A549 (cell line): ENCODE measurements around the gene XRCC4. TPM values are rescaled to one million over a fixed set of nuclear protein-coding genes. Genes with fewer than 3 reads are reported as not detected.
A peak's percentile ranks its signal among the peaks of the same experiment; 100 is the strongest.

Source experiments
- ATAC-seq, 2 experiments: fragments of 200-7000 bp in 1 of 2; fragments of >200 bp in 1 of 2; cut with Nextera tagmentation in 1 of 2; cut with Tn5 transposase in 1 of 2; 3 replicates each; pipeline versions ENCODE4 v1.8.0 to v1.9.1; 2018 to 2020; ENCODE audit warnings: mild to moderate bottlenecking in 1 of 2, moderate library complexity in 1 of 2
- CTCF ChIA-PET: fragments of 300-600 bp; sonication (Branson Sonifier 250); formaldehyde crosslinking; extraction: SDS; loops from one replicate; lab custom pipeline; 2021; ENCODE audit warnings: antibody characterized with exemption, inconsistent platforms; lab: Yijun Ruan, JAX
- POLR2A ChIA-PET: fragments of 350-600 bp; formaldehyde crosslinking; extraction: SDS; loops from one replicate; lab custom pipeline; 2021; ENCODE audit warnings: antibody characterized with exemption, inconsistent platforms; lab: Yijun Ruan, JAX
- DNase-seq, 2 experiments: peaks; one replicate each; pipeline versions ENCODE4 v3.0.0 to v3.0.0-alpha.2; 2011 to 2016; ENCODE audit warnings: low read depth in 1 of 2, low spot score in 1 of 2
- FAIRE-seq: peaks from 2 replicates; lab custom pipeline; 2011; peaks lifted over from hg19 to GRCh38; lab: Jason Lieb, UNC
- H3K27ac ChIP-seq, 2 experiments: fragments of >200 bp; sonication (Bioruptor Twin); formaldehyde crosslinking; 3 replicates each; pipeline ENCODE4 v1.5.1; 2016 to 2017
- H3K4me1 ChIP-seq: fragments of >200 bp; sonication (Bioruptor Twin); formaldehyde crosslinking; 3 replicates; pipeline ENCODE4 v1.6.1; 2016
- H3K4me2 ChIP-seq: fragments of >200 bp; sonication (Bioruptor Twin); formaldehyde crosslinking; 3 replicates; pipeline ENCODE4 v1.6.1; 2016
- H3K4me3 ChIP-seq: fragments of >200 bp; sonication (Bioruptor Twin); formaldehyde crosslinking; 3 replicates; pipeline ENCODE4 v1.5.1; 2016
- H3K9me3 ChIP-seq: fragments of >200 bp; sonication (Bioruptor Twin); formaldehyde crosslinking; 3 replicates; pipeline ENCODE4 v1.6.1; 2016
- BHLHE40 ChIP-seq: IDR thresholded peaks from 2 replicates; pipeline ENCODE4 v1.6.1; 2012; ENCODE audit warnings: low read depth, low read length, inconsistent platforms
- CHD4 ChIP-seq: fragments of 200-600 bp; sonication (generic); IDR thresholded peaks from 2 replicates; pipeline ENCODE4 v1.6.1; 2016; ENCODE audit warnings: antibody characterized with exemption, mild to moderate bottlenecking, borderline replicate concordance
- EHF ChIP-seq: fragments of 250-450 bp; sonication (Bioruptor Pico); IDR thresholded peaks from 2 replicates; pipeline ENCODE4 v1.5.0; 2020; ENCODE audit warnings: mild to moderate bottlenecking
- EP300 ChIP-seq, 2 experiments: fragments of >200 bp; sonication (Bioruptor Twin); formaldehyde crosslinking; IDR thresholded peaks; 2 replicates in 1 of 2; 3 replicates in 1 of 2; pipeline ENCODE4 v1.6.1; 2016 to 2017
- FOSL2 ChIP-seq, 2 experiments: fragments of 450-650 bp in 1 of 2; fragments of >200 bp in 1 of 2; sonication (Bioruptor Twin) in 1 of 2; formaldehyde crosslinking; IDR thresholded peaks; 2 replicates each; pipeline versions ENCODE4 v1.5.0 to v1.6.1; 2016 to 2020; ENCODE audit warnings: mild to moderate bottlenecking in 1 of 2, moderate library complexity in 1 of 2
- FOXS1 ChIP-seq: fragments of 250-450 bp; sonication (Bioruptor Pico); IDR thresholded peaks from 2 replicates; pipeline ENCODE4 v1.5.0; 2020; ENCODE audit warnings: mild to moderate bottlenecking, moderate library complexity
- GATA3 ChIP-seq: IDR thresholded peaks from 2 replicates; pipeline ENCODE4 v1.6.1; 2012; ENCODE audit warnings: borderline replicate concordance
- HDAC2 ChIP-seq: fragments of 200-600 bp; sonication (generic); IDR thresholded peaks from 2 replicates; pipeline ENCODE4 v1.6.1; 2016
- JUNB ChIP-seq: fragments of >200 bp; sonication (Bioruptor Twin); formaldehyde crosslinking; IDR thresholded peaks from 2 replicates; pipeline ENCODE4 v1.6.1; 2016
- KDM1A ChIP-seq: fragments of 200-600 bp; sonication (generic); IDR thresholded peaks from 2 replicates; pipeline ENCODE4 v1.6.1; 2016; ENCODE audit warnings: low read depth, mild to moderate bottlenecking
- MAFK ChIP-seq: fragments of 450-650 bp; IDR thresholded peaks from 2 replicates; pipeline ENCODE4 v1.6.1; 2014; ENCODE audit not compliant: partially characterized antibody
- MAZ ChIP-seq: fragments of 150-350 bp; IDR thresholded peaks from 2 replicates; pipeline ENCODE4 v1.6.1; 2014; ENCODE audit warnings: antibody characterized with exemption, low read depth, low read length, borderline replicate concordance
- NPAS2 ChIP-seq: fragments of 250-450 bp; sonication (Bioruptor Pico); IDR thresholded peaks from 2 replicates; pipeline ENCODE4 v1.8.0; 2022; ENCODE audit warnings: mild to moderate bottlenecking, moderate library complexity, borderline replicate concordance
- NR3C1 ChIP-seq: fragments of >200 bp; sonication (Bioruptor Twin); formaldehyde crosslinking; IDR thresholded peaks from 3 replicates; pipeline ENCODE4 v1.6.1; 2017
- POLR2AphosphoS2 ChIP-seq: conservative IDR thresholded peaks from 2 replicates; pipeline ENCODE4 v1.6.1; 2012; ENCODE audit warnings: low read length, improper control_type of control experiment, inconsistent platforms
- RAD21 ChIP-seq, 2 experiments: fragments of >200 bp in 1 of 2; sonication (Bioruptor Twin) in 1 of 2; formaldehyde crosslinking in 1 of 2; IDR thresholded peaks in 1 of 2; conservative IDR thresholded peaks in 1 of 2; 2 replicates in 1 of 2; 3 replicates in 1 of 2; pipeline ENCODE4 v1.6.1; 2012 to 2018; ENCODE audit warnings: inconsistent platforms in 1 of 2
- RARB ChIP-seq: fragments of 250-450 bp; sonication (Bioruptor Pico); IDR thresholded peaks from 2 replicates; pipeline ENCODE4 v1.8.0; 2021; ENCODE audit warnings: mild to moderate bottlenecking, moderate library complexity
- RCOR1 ChIP-seq: fragments of 150-350 bp; IDR thresholded peaks from 2 replicates; pipeline ENCODE4 v1.6.1; 2014; ENCODE audit warnings: antibody characterized with exemption, low read length, low read depth
- RFX5 ChIP-seq: fragments of 450-650 bp; IDR thresholded peaks from 2 replicates; pipeline ENCODE4 v1.7.1; 2014; ENCODE audit warnings: antibody characterized with exemption, mild to moderate bottlenecking, moderate library complexity
- ZSCAN20 ChIP-seq: fragments of 250-450 bp; sonication (Bioruptor Pico); IDR thresholded peaks from 2 replicates; pipeline ENCODE4 v1.8.0; 2022; ENCODE audit warnings: mild to moderate bottlenecking, moderate library complexity
- WGBS: methylation state at CpG from one replicate; pipeline ENCODE4 v1.1.6; 2017; ENCODE audit errors: missing lambda C conversion rate; 5-methylcytosine and 5-hydroxymethylcytosine counted together
- polyA plus RNA-seq, 4 experiments: library from polyadenylated mRNA; depleted of rRNA in 3 of 4; stranded (reverse); fragments of >200 nt; fragmentation: RNase III in 1 of 4; extraction: RNeasy Plus Mini Kit Qiagen cat#74134 plus additional on column Dnase treatment in 1 of 4; gene quantifications; 2 replicates in 3 of 4; 3 replicates in 1 of 4; pipeline ENCODE4 v1.2.3, GENCODE V29; 2011 to 2017
- TF ChIP-seq, protein P1 (sequence below): fragments of 150-350 bp; IDR thresholded peaks from 2 replicates; pipeline ENCODE4 v1.6.1; 2014; ENCODE audit warnings: low read depth, mild to moderate bottlenecking, low read length
- TF ChIP-seq, protein P2 (sequence below): IDR thresholded peaks from 2 replicates; pipeline ENCODE4 v1.6.1; 2012

Gene XRCC4
- polyA plus RNA-seq, 2 of the 4 experiments (the other 2 are of a cell fraction) = 14.3 to 14.8 TPM

DNA sequence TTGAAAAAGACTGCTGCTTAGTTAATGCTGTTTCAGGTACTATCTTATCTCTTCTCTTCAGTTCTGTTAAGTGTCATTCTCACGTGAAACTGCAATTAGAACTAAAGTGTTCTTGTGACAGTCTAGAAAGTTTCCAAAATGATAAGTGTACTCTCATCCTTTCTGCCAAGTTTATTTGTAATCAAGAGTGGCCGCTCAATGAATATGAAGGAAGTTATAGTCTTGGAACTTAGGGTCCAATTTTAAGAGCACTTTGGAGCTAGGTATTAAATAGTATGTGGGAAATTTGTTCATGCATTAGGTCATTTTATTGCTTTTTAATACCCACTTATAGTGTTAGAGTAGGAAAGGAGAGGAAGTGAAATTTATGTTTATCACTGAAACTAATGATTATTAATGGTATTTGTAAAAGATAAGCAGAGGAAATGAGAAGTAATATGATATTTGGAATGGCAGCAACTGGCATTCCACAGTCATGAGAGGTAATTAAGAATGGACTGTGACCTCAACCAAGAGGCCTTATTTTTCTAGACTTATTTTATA is 20.4 kb downstream of the XRCC4 start:
- no peak for TF ChIP-seq BHLHE40
- no peak for TF ChIP-seq NR3C1
- no peak for TF ChIP-seq GATA3
- no peak for TF ChIP-seq MAFK
- no peak for TF ChIP-seq FOXS1
- no peak for TF ChIP-seq MAZ
- no peak for TF ChIP-seq POLR2AphosphoS2
- no peak for TF ChIP-seq FOSL2 (IDR thresholded peaks at IDR 0.05)
- TF ChIP-seq FOSL2 (CRISPR knock-in tag; IDR thresholded peaks at IDR 0.05) = no peak
- TF ChIP-seq EP300 (IDR thresholded peaks at IDR 0.05) = no peak
- TF ChIP-seq, protein P1, sequence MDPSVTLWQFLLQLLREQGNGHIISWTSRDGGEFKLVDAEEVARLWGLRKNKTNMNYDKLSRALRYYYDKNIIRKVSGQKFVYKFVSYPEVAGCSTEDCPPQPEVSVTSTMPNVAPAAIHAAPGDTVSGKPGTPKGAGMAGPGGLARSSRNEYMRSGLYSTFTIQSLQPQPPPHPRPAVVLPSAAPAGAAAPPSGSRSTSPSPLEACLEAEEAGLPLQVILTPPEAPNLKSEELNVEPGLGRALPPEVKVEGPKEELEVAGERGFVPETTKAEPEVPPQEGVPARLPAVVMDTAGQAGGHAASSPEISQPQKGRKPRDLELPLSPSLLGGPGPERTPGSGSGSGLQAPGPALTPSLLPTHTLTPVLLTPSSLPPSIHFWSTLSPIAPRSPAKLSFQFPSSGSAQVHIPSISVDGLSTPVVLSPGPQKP = no peak
- no peak for TF ChIP-seq EHF (CRISPR knock-in tag)
- no peak for TF ChIP-seq RARB (CRISPR knock-in tag)
- TF ChIP-seq RCOR1 = no peak
- no peak for TF ChIP-seq RFX5
- POLR2A ChIA-PET = no interaction called here
- Histone ChIP-seq H3K4me3 (no peak overlapping the region), H3K4me2 (peak overlapping the region; percentile 22; the same call in 2 of the 3 replicates), H3K9me3 (peaks cover 4% of the 10 kb centered on the region; the same call in 1 of the 3 replicates), H3K27ac (no peak overlapping the region), H3K4me1 (peaks cover 35% of the 10 kb centered on the region)
- FAIRE-seq (no peak), ATAC-seq (no peak), DNase-seq (no peak)
- WGBS = 91% methylated on average over 2 of the region's 2 CpGs
- CTCF ChIA-PET = no interaction called here

DNA sequence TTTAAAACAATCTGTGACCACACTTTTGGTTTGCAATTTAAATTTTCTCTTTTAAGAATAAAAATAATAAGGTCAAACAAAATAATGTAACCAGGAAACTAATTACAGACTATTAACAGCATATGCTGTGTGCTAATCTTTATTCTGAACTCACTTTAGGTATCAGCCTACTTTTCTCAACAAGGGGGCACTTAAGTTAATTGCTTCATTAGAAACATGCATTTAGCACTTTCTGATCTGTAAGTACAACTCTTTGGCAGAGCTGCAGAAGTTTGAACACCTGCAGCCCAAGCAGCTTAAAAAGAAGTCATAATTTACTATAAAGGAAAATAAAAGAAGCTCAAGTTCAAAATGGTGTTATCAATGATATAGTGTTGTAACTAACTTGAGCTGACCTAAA is 21.7 kb downstream of the XRCC4 start:
- Histone ChIP-seq H3K27ac (no peak overlapping the region), H3K4me1 (peaks cover 35% of the 10 kb centered on the region), H3K9me3 (no peaks in the 10 kb centered on the region), H3K4me2 (no peak overlapping the region), H3K4me3 (no peak overlapping the region)
- ChIA-PET CTCF (no interaction called here), POLR2A (no interaction called here)
- no peak for ATAC-seq
- TF ChIP-seq, protein P2, sequence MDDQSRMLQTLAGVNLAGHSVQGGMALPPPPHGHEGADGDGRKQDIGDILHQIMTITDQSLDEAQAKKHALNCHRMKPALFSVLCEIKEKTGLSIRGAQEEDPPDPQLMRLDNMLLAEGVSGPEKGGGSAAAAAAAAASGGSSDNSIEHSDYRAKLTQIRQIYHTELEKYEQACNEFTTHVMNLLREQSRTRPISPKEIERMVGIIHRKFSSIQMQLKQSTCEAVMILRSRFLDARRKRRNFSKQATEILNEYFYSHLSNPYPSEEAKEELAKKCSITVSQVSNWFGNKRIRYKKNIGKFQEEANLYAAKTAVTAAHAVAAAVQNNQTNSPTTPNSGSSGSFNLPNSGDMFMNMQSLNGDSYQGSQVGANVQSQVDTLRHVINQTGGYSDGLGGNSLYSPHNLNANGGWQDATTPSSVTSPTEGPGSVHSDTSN = no peak
- TF ChIP-seq KDM1A = no peak
- no peak for TF ChIP-seq ZSCAN20
- DNase-seq = no peak
- no peak for FAIRE-seq

DNA sequence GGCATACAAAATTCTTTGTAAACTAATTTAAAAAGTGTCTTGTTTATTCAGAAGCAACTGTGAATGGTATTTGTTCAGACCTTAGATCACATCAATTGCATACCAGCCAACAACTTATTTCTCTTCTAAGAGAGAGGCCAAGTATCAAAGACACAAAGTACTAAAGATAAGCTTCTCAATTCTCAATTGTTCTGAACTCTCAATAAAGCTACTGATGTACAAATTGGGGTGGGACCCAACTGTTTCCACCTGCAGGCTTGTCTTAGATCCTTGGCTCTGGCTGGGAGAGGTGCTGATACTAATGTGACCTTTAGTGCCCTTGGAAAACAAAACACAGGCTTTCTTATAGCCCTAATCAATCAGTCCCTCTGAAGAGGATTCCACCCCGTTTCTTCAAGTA is 22.1 kb downstream of the XRCC4 start:
- 70% methylated on average over 1 of the region's 1 CpG for WGBS
- Histone ChIP-seq H3K27ac (no peak overlapping the region), H3K4me2 (no peak overlapping the region), H3K4me1 (peaks cover 35% of the 10 kb centered on the region), H3K9me3 (no peaks in the 10 kb centered on the region)
- no peak for FAIRE-seq
- ATAC-seq = no peak
- CTCF ChIA-PET = no interaction called here
- no peak for DNase-seq
- TF ChIP-seq RAD21 (conservative IDR thresholded peaks at IDR 0.05 in 1 of 2, IDR thresholded peaks at IDR 0.05 in 1 of 2) = no peak
- TF ChIP-seq JUNB = no peak
- TF ChIP-seq NPAS2 (CRISPR knock-in tag) = no peak
- no peak for TF ChIP-seq HDAC2
- no peak for TF ChIP-seq KDM1A
- TF ChIP-seq CHD4 = no peak
- TF ChIP-seq, all 56 proteins: peak for 0
- H3K4me3 ChIP-seq = no peak overlapping the region
- POLR2A ChIA-PET = no interaction called here
